ENCODE measurements around the gene POU2F1. TPM values are rescaled to one million over a fixed set of nuclear protein-coding genes. Genes with fewer than 3 reads are reported as not detected.

The POU2F1 gene
- total RNA-seq, 1 experiment from 2014 or later: 24.5 TPM

- no peak for TF ChIP-seq CTCF (IDR thresholded peaks at IDR 0.05 in 2 of 3, conservative IDR thresholded peaks at IDR 0.05 in 1 of 3; ENCODE audit: borderline replicate concordance in 1 of 3, insufficient read depth in 1 of 3, low read depth in 2 of 3, low read length in 2 of 3)
- no peak for TF ChIP-seq TCF7L2 (IDR thresholded peaks at IDR 0.05; ENCODE audit: borderline replicate concordance, extremely low read depth, insufficient read depth, insufficient read length)
- TF ChIP-seq CBX3 (IDR thresholded peaks at IDR 0.05; ENCODE audit: low read depth): no peak
- no peak for TF ChIP-seq YY1 (IDR thresholded peaks at IDR 0.05; ENCODE audit: extremely low read depth, insufficient replicate concordance, low read depth, low read length)
- TF ChIP-seq ATF3 (IDR thresholded peaks at IDR 0.05): no peak
- TF ChIP-seq RAD21 (IDR thresholded peaks at IDR 0.05; ENCODE audit: low read depth): no peak
- TF ChIP-seq SIN3A (IDR thresholded peaks at IDR 0.05; ENCODE audit: low read depth): no peak
- TF ChIP-seq EZH2phosphoT487 (IDR thresholded peaks at IDR 0.05; ENCODE audit: borderline replicate concordance): no peak
- TF ChIP-seq MAX (IDR thresholded peaks at IDR 0.05): no peak
- TF ChIP-seq POLR2A (IDR thresholded peaks at IDR 0.05; ENCODE audit: borderline replicate concordance, extremely low read depth, insufficient read depth, insufficient read length): no peak
- TF ChIP-seq EZH2 (IDR thresholded peaks at IDR 0.05): no peak
These were observed 248.7 kb downstream of the POU2F1 start (continued) for GRCh38 chr1:167469280-167469965.

- Histone ChIP-seq H3K4me2 (ENCODE audit: low read length) (no peak overlapping the region), H3K4me3 (replicated peaks in 1 of 2; ENCODE audit: low read depth in 1 of 2, low read length in 2 of 2) (no peak overlapping the region), H4K20me1 (ENCODE audit: insufficient read depth) (no peaks in the 10 kb centered on the region), H3K9me2 (ENCODE audit: insufficient read depth) (no peaks in the 10 kb centered on the region), H3K27me3 (ENCODE audit: insufficient read depth, low read length) (no peaks in the 10 kb centered on the region), H3K4me1 (ENCODE audit: control insufficient read depth in 1 of 2, insufficient read depth in 2 of 2, low read length in 2 of 2) (no peaks in the 10 kb centered on the region), H3K36me3 (ENCODE audit: control insufficient read depth in 1 of 2, insufficient read depth in 2 of 2, low read length in 2 of 2) (no peaks in the 10 kb centered on the region), H3K9ac (ENCODE audit: low read length) (no peak overlapping the region), H3K9me3 (ENCODE audit: control insufficient read depth in 1 of 2, insufficient read depth in 1 of 2, low read depth in 1 of 2, low read length in 2 of 2) (no peaks in the 10 kb centered on the region), H3K79me2 (ENCODE audit: insufficient read depth, low read length) (no peaks in the 10 kb centered on the region), H3K27ac (ENCODE audit: low read depth, low read length) (no peak overlapping the region), H2AFZ (ENCODE audit: low read depth, low read length, poor library complexity, severe bottlenecking) (no peak overlapping the region)
- DNase-seq (ENCODE audit: low read depth, low spot score): no peak
- no peak for TF ChIP-seq JUND (IDR thresholded peaks at IDR 0.05)
- TF ChIP-seq EZH2phosphoT487 (IDR thresholded peaks at IDR 0.05; ENCODE audit: borderline replicate concordance): no peak
- no peak for TF ChIP-seq ELF1 (IDR thresholded peaks at IDR 0.05; ENCODE audit: borderline replicate concordance, low read depth)
- CTCF ChIA-PET: no interaction called here
- POLR2A ChIA-PET: no interaction called here
- BruUV-seq (replicated peaks): no TSS peak
- RAD21 ChIA-PET (ENCODE audit: low non-redundant PET in 1 of 2, low total read pairs in 2 of 2, uncharacterized antibody in 2 of 2, unreplicated experiment in 2 of 2): no interaction called here
- intact Hi-C loops (cut with micrococcal nuclease): no loop called here
- ATAC-seq: no peak
These were observed 250.9 kb downstream of the POU2F1 start for GRCh38 chr1:167471568-167471967.

Data from HCT116 (cell line).